Measurements from ENCODE around the gene CACNA2D3. TPM values are rescaled to one million over a fixed set of nuclear protein-coding genes. Genes with fewer than 3 reads are reported as not detected.
"Not testable (repeated sequence)": the region's sequence is repeated elsewhere in the genome, so short reads cannot be mapped to it uniquely, and the experiment has no call there.

Gene CACNA2D3
- total RNA-seq, 2 donors from 2014 or later: 0.97 TPM; not detected in 1

GRCh38 chr3:54454806-54455205 is 332.5 kb downstream of the CACNA2D3 start:
- no peak overlapping the region for H3K27ac Mint-ChIP-seq
- no peaks in the 10 kb centered on the region for H3K36me3 ChIP-seq (ENCODE audit: control insufficient read depth, insufficient read depth, low read length)
- no peak for DNase-seq
- no peak for TF ChIP-seq CTCF (conservative IDR thresholded peaks at IDR 0.05)
- no peaks in the 10 kb centered on the region for H3K36me3 Mint-ChIP-seq (ENCODE audit: low read depth)
- no peaks in the 10 kb centered on the region for H3K4me1 ChIP-seq (ENCODE audit: control insufficient read depth, insufficient read depth, low read length)
- no peak overlapping the region for H3K4me3 Mint-ChIP-seq
- H3K4me3 ChIP-seq (ENCODE audit: low read length): no peak overlapping the region
- H3K27me3 ChIP-seq (ENCODE audit: control insufficient read depth, insufficient read depth, low read length, poor library complexity, severe bottlenecking): no peaks in the 10 kb centered on the region
- H3K9me3 ChIP-seq (ENCODE audit: control insufficient read depth, low read length): peaks cover 6% of the 10 kb centered on the region
- no peak overlapping the region for H3K9ac ChIP-seq (ENCODE audit: extremely low read depth, low read length, poor library complexity, severe bottlenecking)
- no peaks in the 10 kb centered on the region for H3K4me1 Mint-ChIP-seq
- peaks cover 7% of the 10 kb centered on the region for H3K9me3 Mint-ChIP-seq
- 98% methylated on average over 3 of the region's 3 CpGs; no CpG with 5 or more reads in 1 of the 2 experiments for WGBS, 2 experiments (ENCODE audit: insufficient coverage in 1 of 2, insufficient read length in 1 of 2)
- no peaks in the 10 kb centered on the region for H3K27me3 Mint-ChIP-seq (ENCODE audit: insufficient read depth)
- no peak overlapping the region for H3K27ac ChIP-seq (ENCODE audit: low read depth, low read length)

GRCh38 chr3:54458357-54458756 is 336.0 kb downstream of the CACNA2D3 start:
- H3K36me3 Mint-ChIP-seq (ENCODE audit: low read depth): no peaks in the 10 kb centered on the region
- no peak for DNase-seq
- no peak for TF ChIP-seq CTCF (conservative IDR thresholded peaks at IDR 0.05)
- no CpG with 5 or more reads among the region's 2 CpGs for WGBS, 2 experiments (ENCODE audit: insufficient coverage in 1 of 2, insufficient read length in 1 of 2)
- no peaks in the 10 kb centered on the region for H3K27me3 Mint-ChIP-seq (ENCODE audit: insufficient read depth)
- Histone ChIP-seq H3K27ac (ENCODE audit: low read depth, low read length) (no peak overlapping the region), H3K4me1 (ENCODE audit: control insufficient read depth, insufficient read depth, low read length) (no peaks in the 10 kb centered on the region), H3K9ac (ENCODE audit: extremely low read depth, low read length, poor library complexity, severe bottlenecking) (no peak overlapping the region), H3K36me3 (ENCODE audit: control insufficient read depth, insufficient read depth, low read length) (no peaks in the 10 kb centered on the region), H3K9me3 (ENCODE audit: control insufficient read depth, low read length) (peaks cover 6% of the 10 kb centered on the region), H3K27me3 (ENCODE audit: control insufficient read depth, insufficient read depth, low read length, poor library complexity, severe bottlenecking) (no peaks in the 10 kb centered on the region), H3K4me3 (ENCODE audit: low read length) (no peak overlapping the region)
- no peak overlapping the region for H3K4me3 Mint-ChIP-seq
- H3K9me3 Mint-ChIP-seq: peaks cover 15% of the 10 kb centered on the region
- no peaks in the 10 kb centered on the region for H3K4me1 Mint-ChIP-seq
- no peak overlapping the region for H3K27ac Mint-ChIP-seq

GRCh38 chr3:54464554-54464953 is 342.2 kb downstream of the CACNA2D3 start:
- not testable (repeated sequence) for H3K4me1 ChIP-seq (ENCODE audit: control insufficient read depth, insufficient read depth, low read length); DNase-seq; H3K36me3 ChIP-seq (ENCODE audit: control insufficient read depth, insufficient read depth, low read length); H3K9ac ChIP-seq (ENCODE audit: extremely low read depth, low read length, poor library complexity, severe bottlenecking); H3K27ac Mint-ChIP-seq; H3K27me3 Mint-ChIP-seq (ENCODE audit: insufficient read depth); H3K27me3 ChIP-seq (ENCODE audit: control insufficient read depth, insufficient read depth, low read length, poor library complexity, severe bottlenecking); H3K4me1 Mint-ChIP-seq; H3K4me3 ChIP-seq (ENCODE audit: low read length); H3K36me3 Mint-ChIP-seq (ENCODE audit: low read depth); H3K27ac ChIP-seq (ENCODE audit: low read depth, low read length); H3K4me3 Mint-ChIP-seq
- H3K9me3 ChIP-seq (ENCODE audit: control insufficient read depth, low read length): peaks cover 18% of the 10 kb centered on the region
- WGBS, 2 experiments (ENCODE audit: insufficient coverage in 1 of 2, insufficient read length in 1 of 2): 93 to 96% methylated on average over 11 to 23 of the region's 23 CpGs
- peaks cover 30% of the 10 kb centered on the region for H3K9me3 Mint-ChIP-seq

GRCh38 chr3:54476891-54477290 is 354.5 kb downstream of the CACNA2D3 start:
- no peak for TF ChIP-seq CTCF (conservative IDR thresholded peaks at IDR 0.05)
- H3K9ac ChIP-seq (ENCODE audit: extremely low read depth, low read length, poor library complexity, severe bottlenecking): no peak overlapping the region
- no peaks in the 10 kb centered on the region for H3K4me1 ChIP-seq (ENCODE audit: control insufficient read depth, insufficient read depth, low read length)
- H3K27me3 ChIP-seq (ENCODE audit: control insufficient read depth, insufficient read depth, low read length, poor library complexity, severe bottlenecking): no peaks in the 10 kb centered on the region
- H3K27ac ChIP-seq (ENCODE audit: low read depth, low read length): no peak overlapping the region
- Mint-ChIP-seq H3K27me3 (ENCODE audit: insufficient read depth) (no peaks in the 10 kb centered on the region), H3K9me3 (peaks cover 21% of the 10 kb centered on the region), H3K4me1 (no peaks in the 10 kb centered on the region), H3K27ac (no peak overlapping the region), H3K4me3 (no peak overlapping the region), H3K36me3 (ENCODE audit: low read depth) (no peaks in the 10 kb centered on the region)
- H3K36me3 ChIP-seq (ENCODE audit: control insufficient read depth, insufficient read depth, low read length): no peaks in the 10 kb centered on the region
- H3K9me3 ChIP-seq (ENCODE audit: control insufficient read depth, low read length): no peaks in the 10 kb centered on the region
- DNase-seq: no peak
- H3K4me3 ChIP-seq (ENCODE audit: low read length): no peak overlapping the region

Measured in endodermal cell (in vitro differentiated cells).